Activated T-helper 2 cell treated with anti-CD3 and anti-CD28 coated beads, Interferon-gamma antibody, Interleukin-2, Interleukin-4, amounts not matched to agents 10 μg/mL and 5 μg/mL and 100 μg/mL, durations not matched to agents 14 hours and 24 hours and 36 hours (primary cell): Measurements from ENCODE around the gene COL13A1. TPM values are rescaled to one million over a fixed set of nuclear protein-coding genes. Genes with fewer than 3 reads are reported as not detected.

ENCODE experiments used
- DNase-seq: peaks from one replicate; pipeline ENCODE4 v3.0.0; 2021; ENCODE audit warnings: low spot score
- H3K27ac Mint-ChIP-seq: one replicate; pipeline ENCODE4 v1.8.0; 2021; ENCODE audit warnings: mixed read lengths
- H3K27me3 Mint-ChIP-seq: one replicate; pipeline ENCODE4 v1.8.0; 2021; ENCODE audit warnings: low read depth, mixed read lengths
- H3K36me3 Mint-ChIP-seq: one replicate; pipeline ENCODE4 v1.8.0; 2021; ENCODE audit warnings: low read depth, mixed read lengths
- H3K4me1 Mint-ChIP-seq: one replicate; pipeline ENCODE4 v1.8.0; 2021; ENCODE audit warnings: low read depth, mixed read lengths
- H3K4me3 Mint-ChIP-seq: one replicate; pipeline ENCODE4 v1.8.0; 2021; ENCODE audit warnings: low read depth, mild to moderate bottlenecking, moderate library complexity, mixed read lengths
- H3K9me3 Mint-ChIP-seq: one replicate; pipeline ENCODE4 v1.8.0; 2021; ENCODE audit warnings: mixed read lengths
- intact Hi-C: fragments of 100-400 bp; cut with micrococcal nuclease; formaldehyde crosslinking; loops from one replicate; pipeline ENCODE4 v1.15.1; 2023
- total RNA-seq: library from RNA; stranded (reverse); gene quantifications from 2 replicates; pipeline ENCODE4 v1.2.3, GENCODE V29; 2022

The COL13A1 gene
- total RNA-seq, 1 donor from 2014 or later = not detected

DNA sequence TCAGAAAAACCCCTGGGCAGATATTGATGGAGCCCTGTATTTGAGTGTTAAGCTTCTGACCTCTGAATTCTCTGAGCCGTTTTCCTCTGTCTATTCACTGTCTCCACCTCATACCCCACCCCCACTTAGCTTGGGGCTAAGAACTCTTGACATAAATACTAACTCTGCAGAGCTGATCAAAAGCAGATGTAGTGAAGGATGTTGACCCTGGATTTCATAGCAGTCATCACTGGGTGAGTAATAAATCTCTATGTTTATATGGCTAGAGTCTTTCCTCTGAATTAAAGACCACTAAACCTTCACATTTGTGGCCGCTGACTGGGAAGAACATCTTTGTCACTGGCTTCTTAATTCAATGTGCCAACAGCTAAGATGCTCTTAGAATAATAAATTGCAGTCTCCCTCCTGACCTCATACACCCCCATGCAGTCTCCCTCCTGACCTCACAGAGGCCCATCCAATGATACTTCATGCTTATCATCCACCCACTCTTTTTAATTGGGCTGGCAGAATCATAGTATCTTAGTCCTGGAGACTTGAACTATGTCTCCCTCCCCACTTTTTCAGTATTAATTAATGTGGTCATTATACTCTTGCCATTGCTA lies 172.9 kb downstream of the COL13A1 start:
- no peak overlapping the region for H3K4me3 Mint-ChIP-seq
- H3K4me1 Mint-ChIP-seq = no peaks in the 10 kb centered on the region
- H3K36me3 Mint-ChIP-seq = no peaks in the 10 kb centered on the region
- peaks cover 38% of the 10 kb centered on the region for H3K27me3 Mint-ChIP-seq
- intact Hi-C loops = no loop called here
- no peaks in the 10 kb centered on the region for H3K9me3 Mint-ChIP-seq
- no peak overlapping the region for H3K27ac Mint-ChIP-seq
- DNase-seq = no peak

DNA sequence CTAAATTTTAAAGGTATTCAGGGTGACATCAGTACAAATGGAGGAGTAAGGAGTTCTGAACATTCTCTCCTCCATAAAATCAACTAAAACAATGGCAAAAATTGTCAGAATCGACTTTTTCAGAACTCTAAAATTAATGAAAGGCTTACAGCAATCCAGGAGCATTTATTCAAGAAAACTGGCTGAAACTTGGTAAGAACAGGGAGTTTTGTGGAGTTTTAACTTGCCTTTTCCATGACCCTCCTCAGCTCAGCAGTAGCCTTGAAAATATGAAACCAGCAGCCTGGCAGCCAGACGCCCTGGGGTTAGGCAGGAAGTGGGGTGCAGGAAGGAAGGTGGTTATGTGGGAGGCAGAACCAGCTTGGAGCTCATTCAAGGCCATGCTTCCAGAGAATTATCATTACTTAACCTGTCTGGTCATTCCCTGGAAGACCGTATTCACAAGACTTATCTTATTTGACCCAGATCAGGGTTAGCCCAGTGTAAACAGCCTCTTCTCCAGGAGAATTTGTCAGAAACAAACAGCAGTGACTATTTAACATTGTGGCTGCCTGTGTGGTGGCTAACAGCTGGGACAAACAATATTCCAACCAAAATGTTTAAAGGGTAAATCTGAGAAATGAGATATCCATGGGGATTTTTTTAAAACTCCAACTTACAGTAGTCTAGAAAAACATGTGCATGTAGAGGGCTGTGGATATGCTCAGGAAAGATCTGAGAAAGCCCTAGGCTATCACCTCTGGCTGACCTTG lies 175.3 kb downstream of the COL13A1 start:
- Mint-ChIP-seq H3K36me3 (no peaks in the 10 kb centered on the region), H3K27ac (no peak overlapping the region), H3K9me3 (peaks cover 13% of the 10 kb centered on the region), H3K27me3 (peaks cover 27% of the 10 kb centered on the region), H3K4me1 (no peaks in the 10 kb centered on the region), H3K4me3 (no peak overlapping the region)
- DNase-seq = no peak
- intact Hi-C loops = no loop called here

DNA sequence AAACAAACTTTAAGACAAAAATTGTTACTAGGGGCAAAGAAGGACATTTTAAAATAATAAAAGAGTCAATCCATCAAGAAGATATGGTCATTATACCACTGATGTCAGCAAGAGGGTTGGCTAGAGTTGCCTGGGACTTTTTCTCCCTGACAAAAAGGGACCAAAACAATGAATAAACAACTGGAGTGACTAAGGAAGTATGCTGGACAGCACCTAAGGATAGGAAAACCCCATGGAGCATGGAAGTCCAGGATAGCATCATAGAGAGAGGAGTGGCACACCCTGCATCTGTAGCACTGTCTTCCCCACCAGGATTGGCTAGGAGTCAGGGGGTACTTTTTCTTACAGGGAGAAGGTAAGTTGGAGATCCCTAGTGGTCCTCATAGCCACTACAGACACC lies 177.5 kb downstream of the COL13A1 start:
- no peaks in the 10 kb centered on the region for H3K36me3 Mint-ChIP-seq
- no peak overlapping the region for H3K4me3 Mint-ChIP-seq
- peaks cover 18% of the 10 kb centered on the region for H3K27me3 Mint-ChIP-seq
- no peak for DNase-seq
- intact Hi-C loops = no loop called here
- H3K27ac Mint-ChIP-seq = no peak overlapping the region
- H3K9me3 Mint-ChIP-seq = peaks cover 13% of the 10 kb centered on the region
- no peaks in the 10 kb centered on the region for H3K4me1 Mint-ChIP-seq

DNA sequence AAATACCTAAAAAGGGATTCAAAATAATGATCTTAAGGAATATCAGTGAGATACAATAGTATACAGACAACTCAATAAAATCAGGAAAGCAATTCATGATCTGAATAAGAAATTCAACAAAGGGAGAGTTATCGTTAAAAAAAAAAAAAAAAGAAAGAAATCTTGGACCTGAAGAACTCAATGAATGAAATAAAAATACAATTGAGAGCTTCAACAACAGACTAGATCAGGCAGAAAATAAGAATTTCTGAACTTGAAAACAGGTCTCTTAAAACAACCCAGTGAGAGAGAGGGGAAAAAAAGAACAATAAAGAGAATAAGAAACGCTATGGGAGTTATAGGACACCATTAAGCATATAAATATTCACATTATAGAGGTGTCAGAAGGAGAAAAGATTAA lies 179.0 kb downstream of the COL13A1 start:
- Mint-ChIP-seq H3K27me3 (peaks cover 8% of the 10 kb centered on the region), H3K27ac (no peak overlapping the region), H3K9me3 (peaks cover 13% of the 10 kb centered on the region), H3K36me3 (no peaks in the 10 kb centered on the region), H3K4me1 (no peaks in the 10 kb centered on the region), H3K4me3 (no peak overlapping the region)
- intact Hi-C loops = no loop called here
- DNase-seq = no peak

DNA sequence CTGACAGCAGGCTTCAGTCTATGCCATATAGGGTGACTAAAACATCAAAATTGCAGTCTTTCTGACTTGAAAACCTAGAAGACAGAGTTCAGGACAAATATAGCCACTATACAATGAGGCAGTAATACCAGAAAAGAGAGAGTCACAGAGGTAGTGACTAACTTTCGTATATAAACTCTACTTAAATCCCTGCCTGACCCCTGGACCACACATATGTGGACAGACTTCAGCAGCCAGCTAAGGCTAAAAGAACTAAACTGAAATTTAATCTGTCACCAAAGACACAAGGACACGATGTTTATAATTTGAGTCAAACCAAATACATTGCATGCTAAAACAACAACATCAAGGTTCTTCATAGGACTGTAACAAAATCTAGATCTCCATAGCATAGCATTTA lies 186.4 kb downstream of the COL13A1 start:
- H3K4me3 Mint-ChIP-seq = no peak overlapping the region

DNA sequence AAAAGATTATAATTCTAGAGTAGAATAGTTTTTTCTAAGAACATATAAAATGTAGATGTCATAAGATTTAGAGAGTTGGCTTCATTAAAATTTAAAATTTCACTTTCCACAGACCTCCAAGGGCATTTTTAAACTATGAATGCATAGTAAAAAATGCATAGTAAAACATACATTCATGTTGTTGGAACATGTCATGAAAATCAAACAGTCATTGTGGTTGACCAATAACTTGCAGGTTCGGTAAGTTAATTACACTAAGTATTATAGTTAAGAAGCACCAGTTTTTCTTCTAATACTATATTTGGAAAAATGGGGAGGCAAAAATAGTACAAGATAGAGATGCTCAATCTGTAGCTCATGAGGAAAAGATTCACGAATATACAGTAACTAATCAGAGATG lies 189.4 kb downstream of the COL13A1 start:
- H3K9me3 Mint-ChIP-seq = no peaks in the 10 kb centered on the region
- peaks cover 28% of the 10 kb centered on the region for H3K27me3 Mint-ChIP-seq
- no peaks in the 10 kb centered on the region for H3K4me1 Mint-ChIP-seq
- DNase-seq = no peak
- H3K4me3 Mint-ChIP-seq = no peak overlapping the region
- H3K36me3 Mint-ChIP-seq = no peaks in the 10 kb centered on the region
- no peak overlapping the region for H3K27ac Mint-ChIP-seq
- intact Hi-C loops = no loop called here

More for the DNA sequence above, 186.4 kb downstream of the COL13A1 start:
- no peaks in the 10 kb centered on the region for H3K36me3 Mint-ChIP-seq
- no peak for DNase-seq
- H3K27me3 Mint-ChIP-seq = peaks cover 20% of the 10 kb centered on the region
- no peaks in the 10 kb centered on the region for H3K4me1 Mint-ChIP-seq
- intact Hi-C loops = no loop called here
- no peaks in the 10 kb centered on the region for H3K9me3 Mint-ChIP-seq
- no peak overlapping the region for H3K27ac Mint-ChIP-seq

DNA sequence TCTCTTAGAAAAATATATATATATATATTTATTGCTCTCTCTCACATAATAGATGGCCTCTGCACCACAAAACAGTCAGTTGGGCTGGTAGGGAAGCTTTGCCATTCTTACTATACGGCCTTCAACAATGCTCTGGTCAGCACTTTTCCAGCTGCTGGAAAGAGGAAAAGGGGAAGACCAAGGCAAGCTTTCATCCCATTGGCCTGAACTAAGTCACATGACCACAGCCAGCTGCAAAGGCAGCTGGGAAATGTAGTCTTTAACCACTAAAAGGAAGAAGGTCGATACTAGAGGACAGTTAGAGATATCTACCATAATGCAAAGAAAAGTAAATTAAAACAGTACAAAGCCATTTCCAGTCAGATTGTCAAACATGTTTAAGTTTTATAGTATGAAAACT lies 192.6 kb downstream of the COL13A1 start:
- Mint-ChIP-seq H3K36me3 (no peaks in the 10 kb centered on the region), H3K4me3 (no peak overlapping the region), H3K9me3 (no peaks in the 10 kb centered on the region), H3K27me3 (peaks cover 24% of the 10 kb centered on the region), H3K4me1 (no peaks in the 10 kb centered on the region), H3K27ac (no peak overlapping the region)
- no peak for DNase-seq
- intact Hi-C loops = no loop called here

DNA sequence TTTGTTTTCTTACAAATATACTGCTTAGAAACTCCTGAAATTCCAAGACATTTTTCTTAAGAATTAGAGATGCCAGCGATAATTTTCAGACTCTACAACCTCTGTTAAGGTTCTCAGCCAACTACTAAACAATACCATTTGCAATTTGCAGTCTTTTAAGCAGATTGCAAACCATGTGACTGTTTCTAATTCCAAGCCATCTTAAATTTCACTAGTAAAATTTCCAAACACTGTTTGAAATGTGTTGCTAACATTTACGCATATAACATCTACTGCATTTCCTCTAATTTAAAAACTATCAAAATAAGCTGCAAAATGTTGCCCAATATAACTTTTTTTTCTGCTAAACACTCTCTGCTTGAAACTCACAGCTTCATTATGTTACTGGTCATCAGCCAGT lies 194.9 kb downstream of the COL13A1 start:
- H3K27ac Mint-ChIP-seq = no peak overlapping the region
- no peaks in the 10 kb centered on the region for H3K9me3 Mint-ChIP-seq
- no peak overlapping the region for H3K4me3 Mint-ChIP-seq
- H3K27me3 Mint-ChIP-seq = peaks cover 13% of the 10 kb centered on the region
- no peak for DNase-seq
- no peaks in the 10 kb centered on the region for H3K4me1 Mint-ChIP-seq
- intact Hi-C loops = no loop called here
- no peaks in the 10 kb centered on the region for H3K36me3 Mint-ChIP-seq

DNA sequence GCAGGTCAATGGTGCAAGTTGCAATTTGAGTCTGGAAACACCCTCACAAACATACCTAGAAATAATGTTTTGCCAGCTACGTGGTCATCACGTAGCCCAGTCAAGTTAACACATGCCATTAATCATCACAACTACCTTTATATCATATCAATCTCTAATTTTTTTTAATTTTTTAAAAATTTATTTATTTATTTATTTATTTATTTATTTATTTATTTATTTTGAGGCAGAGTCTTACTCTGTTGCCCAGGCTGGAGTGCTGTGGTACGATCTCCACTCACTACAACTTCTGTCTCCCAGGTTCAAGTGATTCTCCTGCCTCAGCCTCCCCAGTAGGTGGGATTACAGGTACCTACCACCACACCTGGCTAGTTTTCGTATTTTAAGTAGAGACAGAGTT lies 198.6 kb downstream of the COL13A1 start:
- peaks cover 15% of the 10 kb centered on the region for H3K27me3 Mint-ChIP-seq
- intact Hi-C loops = no loop called here
- H3K4me3 Mint-ChIP-seq = no peak overlapping the region
- no peak overlapping the region for H3K27ac Mint-ChIP-seq
- no peaks in the 10 kb centered on the region for H3K9me3 Mint-ChIP-seq
- DNase-seq = no peak
- H3K36me3 Mint-ChIP-seq = no peaks in the 10 kb centered on the region
- H3K4me1 Mint-ChIP-seq = no peaks in the 10 kb centered on the region

DNA sequence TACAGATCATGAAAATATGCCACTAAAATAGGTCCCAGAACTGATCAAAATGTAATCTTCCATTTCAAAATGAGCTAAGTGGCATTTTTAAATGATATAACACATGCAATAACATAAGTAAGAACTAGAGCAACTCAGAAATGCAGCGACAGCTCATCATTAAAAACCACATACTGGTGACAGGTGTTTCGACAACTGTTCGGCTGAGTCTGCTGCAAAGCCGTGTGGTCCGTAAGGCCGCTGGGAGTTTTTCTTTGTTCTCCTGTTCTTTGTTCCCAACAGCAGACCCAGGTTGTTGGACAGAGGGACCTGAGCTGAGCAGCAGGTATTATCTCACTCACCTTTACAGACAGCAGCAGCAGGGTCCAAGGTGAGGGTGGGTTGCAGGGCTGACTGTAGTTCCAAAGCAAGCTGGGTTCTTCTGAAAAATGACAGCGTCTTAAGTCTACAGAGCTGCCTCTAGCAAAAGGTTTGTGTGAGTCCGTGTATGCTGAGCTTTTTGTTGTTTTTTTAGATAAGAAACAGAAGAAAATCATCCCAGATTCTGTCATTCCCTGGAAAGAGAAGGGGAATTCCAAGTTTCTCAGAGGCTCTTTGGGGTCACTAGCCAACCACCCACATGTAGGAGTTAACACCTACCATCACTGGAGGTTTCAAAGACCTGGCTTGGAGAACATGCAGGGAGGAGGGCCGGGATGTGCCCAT lies 205.6 kb downstream of the COL13A1 start:
- no peak overlapping the region for H3K4me3 Mint-ChIP-seq
- H3K9me3 Mint-ChIP-seq = no peaks in the 10 kb centered on the region
- no peaks in the 10 kb centered on the region for H3K4me1 Mint-ChIP-seq
- no peak for DNase-seq
- no peak overlapping the region for H3K27ac Mint-ChIP-seq
- intact Hi-C loops = no loop called here
- H3K27me3 Mint-ChIP-seq = peaks cover 33% of the 10 kb centered on the region
- no peaks in the 10 kb centered on the region for H3K36me3 Mint-ChIP-seq

Other genes starting within 250 kb of the COL13A1 start
- gene NEUROG3, start 228.5 kb upstream of the COL13A1 start, total RNA-seq = not detected in 2 replicates
- gene FAM241B, start 171.7 kb upstream of the COL13A1 start, total RNA-seq = 9.3 and 12.1 TPM in 2 replicates